GM10248 (cell line): ENCODE results near the gene ZNF23.

Experiments
- CTCF ChIA-PET: fragments of 300-600 bp; sonication (Branson Sonifier 250); formaldehyde crosslinking; extraction: SDS; loops from one replicate; lab custom pipeline; 2021; ENCODE audit warnings: antibody characterized with exemption; lab: Yijun Ruan, JAX
- POLR2A ChIA-PET: fragments of 350-650 bp; sonication (Branson Sonifier 250); formaldehyde crosslinking; extraction: SDS; loops from one replicate; lab custom pipeline; 2020; ENCODE audit warnings: antibody characterized with exemption; lab: Yijun Ruan, JAX
- DNase-seq: peaks from one replicate; pipeline ENCODE4 v3.0.0; 2012; ENCODE audit errors: extremely low spot score
- TF ChIP-seq, protein P1 (sequence below): IDR thresholded peaks from 2 replicates; pipeline ENCODE4 v1.5.1; 2012; ENCODE audit warnings: mild to moderate bottlenecking, low read depth; ENCODE audit errors: extremely low read depth, missing control alignments, control extremely low read depth

ZNF23 gene

DNA sequence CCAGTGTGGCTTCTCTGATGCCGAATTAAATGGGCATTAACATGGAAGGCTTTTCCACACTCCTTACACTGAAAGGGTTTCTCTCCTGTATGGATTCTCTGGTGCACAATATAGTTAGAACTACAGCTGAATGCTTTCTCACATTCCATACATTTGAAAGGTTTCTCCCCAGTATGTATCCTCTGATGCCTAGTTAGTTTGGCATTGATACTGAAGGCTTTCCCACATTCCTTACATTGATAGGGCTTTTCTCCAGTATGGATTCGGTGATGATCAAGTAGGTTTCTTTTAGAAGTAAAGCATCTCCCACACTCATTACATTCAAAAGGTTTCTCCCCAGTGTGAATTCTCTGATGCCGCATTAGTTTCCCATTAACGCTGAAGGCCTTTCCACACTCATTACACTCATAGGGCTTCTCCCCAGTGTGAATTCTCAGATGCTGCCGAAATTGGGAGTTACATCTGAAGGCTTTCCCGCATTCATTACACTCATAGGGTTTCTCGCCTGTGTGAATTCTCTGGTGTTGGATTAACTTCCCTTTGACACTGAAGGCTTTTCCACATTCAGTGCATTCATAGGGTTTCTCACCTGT lies 13.7 kb downstream of the ZNF23 start:
- TF ChIP-seq, protein P1, sequence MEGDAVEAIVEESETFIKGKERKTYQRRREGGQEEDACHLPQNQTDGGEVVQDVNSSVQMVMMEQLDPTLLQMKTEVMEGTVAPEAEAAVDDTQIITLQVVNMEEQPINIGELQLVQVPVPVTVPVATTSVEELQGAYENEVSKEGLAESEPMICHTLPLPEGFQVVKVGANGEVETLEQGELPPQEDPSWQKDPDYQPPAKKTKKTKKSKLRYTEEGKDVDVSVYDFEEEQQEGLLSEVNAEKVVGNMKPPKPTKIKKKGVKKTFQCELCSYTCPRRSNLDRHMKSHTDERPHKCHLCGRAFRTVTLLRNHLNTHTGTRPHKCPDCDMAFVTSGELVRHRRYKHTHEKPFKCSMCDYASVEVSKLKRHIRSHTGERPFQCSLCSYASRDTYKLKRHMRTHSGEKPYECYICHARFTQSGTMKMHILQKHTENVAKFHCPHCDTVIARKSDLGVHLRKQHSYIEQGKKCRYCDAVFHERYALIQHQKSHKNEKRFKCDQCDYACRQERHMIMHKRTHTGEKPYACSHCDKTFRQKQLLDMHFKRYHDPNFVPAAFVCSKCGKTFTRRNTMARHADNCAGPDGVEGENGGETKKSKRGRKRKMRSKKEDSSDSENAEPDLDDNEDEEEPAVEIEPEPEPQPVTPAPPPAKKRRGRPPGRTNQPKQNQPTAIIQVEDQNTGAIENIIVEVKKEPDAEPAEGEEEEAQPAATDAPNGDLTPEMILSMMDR: no peak
- POLR2A ChIA-PET: no interaction called here
- CTCF ChIA-PET: interaction anchor here (1.6 to 1.9 kb wide), 2 partner anchors 51 to 53 kb away, joined by 4 to 5 read pairs; no protein-coding TSS in a partner anchor
- no peak for DNase-seq

DNA sequence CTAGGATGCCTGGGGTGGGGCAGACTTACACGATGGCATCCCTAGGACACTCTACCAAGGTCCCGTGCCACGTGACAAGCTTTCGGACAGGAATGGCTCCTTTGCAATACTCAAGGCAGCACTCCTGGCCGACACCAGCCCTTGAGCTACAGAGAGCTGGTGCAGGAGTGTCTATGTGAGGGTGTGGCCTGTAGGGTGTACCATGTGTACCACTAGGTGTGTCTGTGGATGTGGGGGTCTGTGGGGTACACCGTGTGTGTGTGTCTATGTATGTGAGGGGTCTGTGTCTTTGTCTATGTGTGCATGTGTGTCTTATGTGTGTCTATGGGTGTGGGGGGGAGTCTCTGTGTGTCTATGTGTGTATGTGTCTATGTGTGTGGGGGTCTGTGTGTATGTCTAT lies 18.3 kb downstream of the ZNF23 start:
- TF ChIP-seq, protein P1: no peak
- POLR2A ChIA-PET: no interaction called here
- CTCF ChIA-PET: no interaction called here
- DNase-seq: no peak

DNA sequence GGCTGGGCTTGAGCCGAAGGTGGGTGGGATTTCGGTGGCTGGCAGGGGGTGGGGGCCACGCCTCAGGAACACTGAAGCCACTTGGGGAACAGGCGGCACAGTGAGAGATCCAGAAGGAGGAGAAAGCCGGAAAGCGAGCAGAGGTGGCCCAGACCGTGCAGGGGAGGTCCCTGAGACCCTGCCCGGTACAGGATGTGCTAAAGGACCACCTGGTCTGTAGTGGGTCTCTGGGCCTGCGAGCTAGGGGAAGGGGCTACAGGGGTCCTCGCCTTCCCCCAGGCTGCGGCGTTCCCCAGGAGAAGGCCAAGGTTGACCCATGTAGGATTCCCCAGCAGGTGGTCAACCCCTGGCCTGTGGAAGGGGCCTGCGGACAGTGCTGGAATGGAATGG lies 20.0 kb downstream of the ZNF23 start, which contains the start of gene TLE7:
Gene TLE7 (minus strand): TSS at position 4 of the 390 bp plus-strand sequence. CDS start 8,730 bp downstream, outside the sequence.
- ChIA-PET CTCF (no interaction called here), POLR2A (no interaction called here)
- TF ChIP-seq, protein P1: no peak
- no peak for DNase-seq

DNA sequence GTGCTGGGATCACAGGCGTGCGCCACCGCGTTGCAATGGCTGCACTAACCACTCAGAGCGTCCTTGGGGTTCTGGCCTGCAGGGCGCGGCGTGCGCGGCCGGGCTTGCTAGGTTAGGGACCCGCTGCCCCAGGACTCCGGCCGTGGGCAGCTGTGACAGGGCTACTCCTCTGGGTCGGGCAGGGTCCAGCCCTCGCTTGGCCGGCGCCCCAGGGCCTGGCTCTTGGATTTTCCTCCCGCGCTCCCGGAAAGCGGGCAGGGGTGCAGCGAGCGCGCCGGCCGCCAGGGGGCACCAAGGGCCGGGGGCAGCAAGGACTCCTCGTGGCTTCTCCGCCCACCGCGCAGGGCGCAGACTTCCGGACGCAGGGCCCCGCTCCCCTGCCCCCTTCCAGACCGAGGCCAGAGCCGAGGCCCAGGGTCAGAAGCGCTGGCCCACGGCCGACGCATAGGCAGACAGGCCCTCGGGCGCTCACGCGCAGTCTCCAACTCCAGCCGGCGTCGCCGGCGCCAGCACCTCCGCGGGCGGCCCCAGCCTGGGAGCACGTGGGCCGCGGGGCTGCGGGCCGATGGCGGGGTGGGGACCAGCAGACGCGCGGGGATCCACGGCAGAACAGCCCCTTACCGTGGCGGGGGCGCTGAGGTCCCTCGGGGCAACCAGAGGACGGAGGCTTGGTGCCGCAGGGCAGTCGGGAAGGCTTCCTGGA lies 20.5 kb downstream of the ZNF23 start:
- TF ChIP-seq, protein P1: no peak
- ChIA-PET POLR2A (no interaction called here), CTCF (no interaction called here)
- no peak for DNase-seq

DNA sequence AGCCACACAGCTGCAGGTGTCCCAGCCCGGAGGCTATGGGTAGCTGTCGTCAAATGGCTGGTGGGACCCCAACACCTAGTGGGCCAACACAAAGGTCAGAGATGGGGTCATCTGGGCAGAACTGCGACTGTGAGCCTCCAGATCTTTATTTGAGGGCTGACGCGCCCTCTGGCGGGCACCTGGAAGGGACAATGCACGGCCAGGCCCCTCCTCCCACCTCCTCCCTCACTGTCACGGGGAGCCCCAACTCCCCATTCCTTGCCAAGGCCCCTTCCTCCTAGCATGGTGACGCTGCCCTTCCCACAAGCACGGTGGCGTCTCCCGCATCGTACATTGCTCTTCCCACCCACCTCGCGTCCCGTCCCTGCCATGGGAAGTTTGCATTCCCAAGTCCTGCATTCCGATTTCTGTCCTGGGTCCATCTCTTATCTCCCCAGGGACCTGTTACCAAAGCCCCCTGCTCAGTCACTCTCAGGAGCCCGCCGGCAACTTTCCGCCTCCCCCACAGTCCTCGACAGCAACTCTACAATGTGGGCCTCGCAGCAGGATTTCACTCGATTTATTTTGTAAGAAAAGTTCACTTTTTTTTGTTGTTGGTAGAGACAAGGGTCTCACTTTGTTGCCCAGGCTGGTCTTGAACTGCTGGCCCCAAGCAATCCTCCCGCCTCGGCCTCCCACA lies 21.2 kb downstream of the ZNF23 start:
- POLR2A ChIA-PET: no interaction called here
- TF ChIP-seq, protein P1: no peak
- CTCF ChIA-PET: interaction anchor here (0.9 to 1.9 kb wide), 6 partner anchors 9 to 61 kb away, joined by 3 to 10 read pairs (median 3); no protein-coding TSS in a partner anchor

DNA sequence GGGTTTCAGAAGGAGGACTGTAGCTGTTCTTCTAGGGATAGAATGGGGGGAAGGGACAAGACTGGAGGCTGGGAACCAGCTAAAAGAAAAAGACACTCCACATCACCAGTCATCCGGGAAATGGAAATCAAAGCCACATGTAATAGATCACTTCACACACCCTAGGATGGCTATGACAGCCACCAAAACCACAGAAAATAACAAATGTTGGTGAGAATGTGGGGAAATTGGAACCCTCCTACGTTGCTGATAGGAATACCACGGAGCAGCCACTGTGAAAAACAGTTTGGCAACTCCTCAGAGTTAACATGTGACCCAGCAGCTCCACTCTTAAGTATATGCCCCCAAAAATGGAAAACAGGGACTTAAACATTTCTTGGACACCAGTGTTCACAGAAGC lies 22.5 kb downstream of the ZNF23 start:
- POLR2A ChIA-PET: no interaction called here
- DNase-seq: no peak
- CTCF ChIA-PET: interaction anchor here (0.9 to 1.9 kb wide), 8 partner anchors 10 to 172 kb away, joined by 3 to 10 read pairs (median 3); no protein-coding TSS in a partner anchor
- TF ChIP-seq, protein P1: no peak

More for the DNA sequence above, 21.2 kb downstream of the ZNF23 start:
- DNase-seq: peak; percentile 67
